HepG2 (cell line): ENCODE results near the gene VAPB. TPM values are rescaled to one million over a fixed set of nuclear protein-coding genes. Genes with fewer than 3 reads are reported as not detected.

Source experiments
- BHLHE40 ChIP-seq: IDR thresholded peaks from 2 replicates; pipeline ENCODE4 v1.6.1; 2011; ENCODE audit warnings: low read length, improper control_type of control experiment
- CBX2 ChIP-seq, 2 experiments: fragments of 200-600 bp in 1 of 2; sonication (generic); formaldehyde crosslinking in 1 of 2; IDR thresholded peaks; 2 replicates each; pipeline versions ENCODE4 v1.7.0 to v1.8.1; 2018 to 2022; ENCODE audit warnings: low read depth in 2 of 2, low read length in 1 of 2, mild to moderate bottlenecking in 1 of 2, missing genetic modification reagents in 1 of 2
- CREB1 ChIP-seq, 2 experiments: fragments of 450-650 bp in 1 of 2; IDR thresholded peaks; 2 replicates each; pipeline ENCODE4 v1.6.1; 2016 to 2017; ENCODE audit warnings: control low read depth in 1 of 2, mild to moderate bottlenecking in 1 of 2, missing compliant biosample characterization in 1 of 2, missing genetic modification characterization in 1 of 2
- ESRRA ChIP-seq: sonication (generic); formaldehyde crosslinking; IDR thresholded peaks from 2 replicates; pipeline ENCODE4 v1.5.1; 2020; ENCODE audit warnings: mild to moderate bottlenecking, low read depth, missing genetic modification reagents
- FOSL1 ChIP-seq: sonication (generic); formaldehyde crosslinking; IDR thresholded peaks from 2 replicates; pipeline ENCODE4 v1.9.0; 2021; ENCODE audit warnings: missing genetic modification reagents, borderline replicate concordance
- FOXM1 ChIP-seq: sonication (generic); formaldehyde crosslinking; IDR thresholded peaks from 2 replicates; pipeline ENCODE4 v1.5.0; 2020; ENCODE audit warnings: missing genetic modification reagents
- JUNB ChIP-seq: sonication (generic); formaldehyde crosslinking; IDR thresholded peaks from 2 replicates; pipeline ENCODE4 v1.8.0; 2022; ENCODE audit warnings: missing genetic modification reagents, mild to moderate bottlenecking, borderline replicate concordance
- RBM22 ChIP-seq: fragments of 200-400 bp; formaldehyde crosslinking; optimal IDR thresholded peaks from 2 replicates; pipeline ENCODE3; 2017; ENCODE audit warnings: mild to moderate bottlenecking, low read length, moderate library complexity
- REXO4 ChIP-seq: sonication (generic); formaldehyde crosslinking; IDR thresholded peaks from 2 replicates; pipeline ENCODE4 v1.8.0; 2022; ENCODE audit warnings: missing genetic modification reagents, mild to moderate bottlenecking, borderline replicate concordance
- TFAP4 ChIP-seq: sonication (generic); IDR thresholded peaks from 2 replicates; pipeline ENCODE4 v1.6.1; 2016; ENCODE audit warnings: low read depth, borderline replicate concordance
- TOPORS ChIP-seq: sonication (generic); formaldehyde crosslinking; IDR thresholded peaks from 2 replicates; pipeline ENCODE4 v1.8.0; 2023; ENCODE audit warnings: mild to moderate bottlenecking, missing genetic modification reagents
- TRIM24 ChIP-seq: sonication (generic); formaldehyde crosslinking; IDR thresholded peaks from 2 replicates; pipeline ENCODE4 v1.8.0; 2022; ENCODE audit warnings: mild to moderate bottlenecking, missing genetic modification reagents
- ZBTB33 ChIP-seq: sonication (generic); formaldehyde crosslinking; IDR thresholded peaks from 2 replicates; pipeline ENCODE4 v1.4.0; 2020; ENCODE audit warnings: missing genetic modification reagents
- ZFP90 ChIP-seq: sonication (generic); formaldehyde crosslinking; IDR thresholded peaks from 2 replicates; pipeline ENCODE4 v1.8.0; 2022; ENCODE audit warnings: missing genetic modification reagents, mild to moderate bottlenecking, inconsistent platforms, borderline replicate concordance
- ZMAT3 ChIP-seq: sonication (generic); formaldehyde crosslinking; conservative IDR thresholded peaks from 2 replicates; pipeline ENCODE4 v1.7.0; 2021; ENCODE audit warnings: missing genetic modification reagents
- ZNF335 ChIP-seq: sonication (generic); formaldehyde crosslinking; IDR thresholded peaks from 2 replicates; pipeline ENCODE4 v1.4.0; 2020; ENCODE audit warnings: missing genetic modification reagents
- ZNF83 ChIP-seq: sonication (generic); formaldehyde crosslinking; IDR thresholded peaks from 2 replicates; pipeline ENCODE4 v1.4.0; 2020; ENCODE audit warnings: missing genetic modification reagents, mild to moderate bottlenecking, borderline replicate concordance
- polyA plus RNA-seq, 8 experiments: library from polyadenylated mRNA; depleted of rRNA in 3 of 8; stranded (reverse) in 7 of 8; unstranded in 1 of 8; fragments of >200 nt; fragmentation: Illumina TruSeq in 4 of 8; extraction: Trizol in 4 of 8; gene quantifications; 2 replicates each; pipeline versions ENCODE4 v1.2.1 to v1.2.3, GENCODE V29; 2011 to 2016; ENCODE audit warnings: low read depth in 4 of 8, missing spikeins in 1 of 8, mixed read lengths in 1 of 8; ENCODE audit not compliant: insufficient read depth in 1 of 8
- total RNA-seq, 5 experiments: library from RNA; depleted of rRNA; stranded (reverse); fragments of >200 nt; fragmentation: Illumina TruSeq; extraction: Trizol; gene quantifications; 2 replicates each; pipeline ENCODE4 v1.2.3, GENCODE V29; 2016; ENCODE audit warnings: low read depth in 1 of 5
- TF ChIP-seq, protein P1 (sequence below): sonication (generic); formaldehyde crosslinking; IDR thresholded peaks from 2 replicates; pipeline ENCODE4 v1.5.1; 2020; ENCODE audit warnings: mild to moderate bottlenecking, missing genetic modification reagents

VAPB gene
- total and polyA plus RNA-seq, 2 of the 13 experiments (the other 11 are each of a cell fraction or from before 2014, with no cell fraction given): 18.6 to 48.5 TPM

- TF ChIP-seq ZNF83 (CRISPR knock-in tag) (no peak), ZFP90 (0 out of 2 replicates have a peak, but pooled peaks have one; percentile 16), TRIM24 (CRISPR knock-in tag) (no peak), RBM22 (peak; percentile 15), ZBTB33 (CRISPR knock-in tag) (no peak), JUNB (peak; percentile 23; the same call in 1 of the 2 replicates), FOSL1 (peak; percentile 69; the same call in 1 of the 2 replicates), TFAP4 (peak; percentile 64; the same call in 1 of the 2 replicates), REXO4 (no peak), ZMAT3 (CRISPR knock-in tag) (no peak), BHLHE40 (no peak), ESRRA (CRISPR knock-in tag) (peak; percentile 49; the same call in 1 of the 2 replicates), ZNF335 (CRISPR knock-in tag) (no peak), CBX2 (IDR thresholded peaks at IDR 0.05; ENCODE audit: low read depth, low read length) (no peak), CBX2 (CRISPR knock-in tag; IDR thresholded peaks at IDR 0.05; ENCODE audit: low read depth) (no peak), CREB1 (IDR thresholded peaks at IDR 0.05) (peak; percentile 55), CREB1 (CRISPR knock-in tag; IDR thresholded peaks at IDR 0.05) (peak; percentile 45; the same call in 1 of the 2 replicates), FOXM1 (CRISPR knock-in tag) (no peak), TOPORS (CRISPR knock-in tag) (no peak)
- TF ChIP-seq, protein P1, sequence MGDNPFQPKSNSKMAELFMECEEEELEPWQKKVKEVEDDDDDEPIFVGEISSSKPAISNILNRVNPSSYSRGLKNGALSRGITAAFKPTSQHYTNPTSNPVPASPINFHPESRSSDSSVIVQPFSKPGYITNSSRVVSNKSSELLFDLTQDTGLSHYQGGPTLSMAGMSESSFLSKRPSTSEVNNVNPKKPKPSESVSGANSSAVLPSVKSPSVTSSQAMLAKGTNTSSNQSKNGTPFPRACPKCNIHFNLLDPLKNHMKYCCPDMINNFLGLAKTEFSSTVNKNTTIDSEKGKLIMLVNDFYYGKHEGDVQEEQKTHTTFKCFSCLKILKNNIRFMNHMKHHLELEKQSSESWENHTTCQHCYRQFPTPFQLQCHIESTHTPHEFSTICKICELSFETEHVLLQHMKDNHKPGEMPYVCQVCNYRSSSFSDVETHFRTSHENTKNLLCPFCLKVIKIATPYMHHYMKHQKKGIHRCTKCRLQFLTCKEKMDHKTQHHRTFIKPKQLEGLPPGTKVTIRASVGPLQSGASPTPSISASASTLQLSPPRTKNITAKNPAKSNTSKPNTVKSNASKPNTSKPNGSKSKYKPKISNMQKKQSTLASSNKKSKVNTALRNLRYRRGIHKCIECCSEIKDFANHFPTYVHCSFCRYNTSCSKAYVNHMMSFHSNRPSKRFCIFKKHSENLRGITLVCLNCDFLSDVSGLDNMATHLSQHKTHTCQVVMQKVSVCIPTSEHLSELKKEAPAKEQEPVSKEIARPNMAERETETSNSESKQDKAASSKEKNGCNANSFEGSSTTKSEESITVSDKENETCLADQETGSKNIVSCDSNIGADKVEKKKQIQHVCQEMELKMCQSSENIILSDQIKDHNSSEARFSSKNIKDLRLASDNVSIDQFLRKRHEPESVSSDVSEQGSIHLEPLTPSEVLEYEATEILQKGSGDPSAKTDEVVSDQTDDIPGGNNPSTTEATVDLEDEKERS (CRISPR knock-in tag): peak; percentile 26; the same call in 1 of the 2 replicates
These were observed 48.0 kb downstream of the VAPB start (continued) for GRCh38 chr20:58436868-58437645.
